GM12878 (cell line): Measurements from ENCODE around the gene TMEM235. TPM values are rescaled to one million over a fixed set of nuclear protein-coding genes. Genes with fewer than 3 reads are reported as not detected.

Source experiments
- ATAC-seq: fragments of 200-7000 bp; cut with Tn5 transposase; 3 replicates; pipeline ENCODE4 v1.9.1; 2020; ENCODE audit warnings: mild to moderate bottlenecking, moderate library complexity
- BruUV-seq: library from RNA; stranded (reverse); fragments of 400-500 nt; replicated peaks from 2 replicates; lab custom pipeline; 2021; lab: Mats Ljungman, UMichigan
- CTCF ChIA-PET: fragments of 300-600 bp; sonication (Branson Sonifier 250); formaldehyde crosslinking; extraction: SDS; loops from one replicate; lab custom pipeline; 2021; ENCODE audit warnings: inconsistent platforms; lab: Yijun Ruan, JAX
- POLR2A ChIA-PET: fragments of 350-600 bp; formaldehyde crosslinking; extraction: SDS; loops from one replicate; lab custom pipeline; 2021; ENCODE audit warnings: inconsistent platforms; lab: Charles Lee
- RAD21 ChIA-PET: fragments of 300-600 bp; sonication (Branson Sonifier 250); formaldehyde crosslinking; loops from one replicate; lab custom pipeline; 2023; ENCODE audit warnings: antibody characterized with exemption; ENCODE audit not compliant: unreplicated experiment; lab: Charles Lee
- SMC1A ChIA-PET: fragments of 300-600 bp; sonication (Branson Sonifier 250); formaldehyde crosslinking; loops from one replicate; lab custom pipeline; 2023; ENCODE audit not compliant: unreplicated experiment, uncharacterized antibody; lab: Charles Lee
- DNase-seq: peaks from one replicate; pipeline ENCODE4 v3.0.0-alpha.2; 2011; ENCODE audit warnings: low read depth, low spot score
- FAIRE-seq: peaks from 3 replicates; lab custom pipeline; 2011; peaks lifted over from hg19 to GRCh38; lab: Jason Lieb, UNC
- H2AFZ ChIP-seq: 2 replicates; pipeline ENCODE4 v1.6.0; 2011; ENCODE audit warnings: low read depth, low read length, control low read depth; ENCODE audit not compliant: control insufficient read depth
- H3K27ac ChIP-seq: 2 replicates; pipeline ENCODE4 v1.5.1; 2011; ENCODE audit warnings: control low read depth; ENCODE audit not compliant: control insufficient read depth, insufficient read depth
- H3K27me3 ChIP-seq, 2 experiments: replicated peaks in 1 of 2; 2 replicates each; pipeline versions ENCODE4 v1.6.0 to v1.6.1; 2011; ENCODE audit warnings: low read length in 1 of 2; ENCODE audit not compliant: control insufficient read depth in 2 of 2, insufficient read depth in 2 of 2
- H3K36me3 ChIP-seq, 2 experiments: 2 replicates each; pipeline ENCODE4 v1.5.1; 2011; ENCODE audit warnings: low read length in 1 of 2; ENCODE audit not compliant: control insufficient read depth in 2 of 2, insufficient read depth in 2 of 2
- H3K4me1 ChIP-seq: 2 replicates; pipeline ENCODE4 v1.6.1; 2011; ENCODE audit warnings: mild to moderate bottlenecking, low read length, moderate library complexity, mixed read lengths; ENCODE audit not compliant: control insufficient read depth, insufficient read depth
- H3K4me2 ChIP-seq: 2 replicates; pipeline ENCODE4 v1.6.0; 2011; ENCODE audit warnings: control low read depth; ENCODE audit not compliant: control insufficient read depth, insufficient read depth
- H3K4me3 ChIP-seq: fragments of 200-600 bp; sonication (generic); 2 replicates; pipeline ENCODE4 v1.5.1; 2016
- H3K79me2 ChIP-seq: 2 replicates; pipeline ENCODE4 v1.6.0; 2011; ENCODE audit warnings: low read length; ENCODE audit not compliant: control insufficient read depth, insufficient read depth
- H3K9ac ChIP-seq: 2 replicates; pipeline ENCODE4 v1.8.0; 2011; ENCODE audit warnings: low read length, control low read depth, mixed read lengths; ENCODE audit not compliant: control insufficient read depth, insufficient read depth
- H3K9me3 ChIP-seq: replicated peaks from 3 replicates; pipeline ENCODE4 v1.5.1; 2011; ENCODE audit warnings: mild to moderate bottlenecking, low read length; ENCODE audit not compliant: control insufficient read depth, insufficient read depth
- H4K20me1 ChIP-seq: 2 replicates; pipeline ENCODE4 v1.6.0; 2011; ENCODE audit not compliant: control insufficient read depth, insufficient read depth
- BHLHE40 ChIP-seq, 2 experiments: fragments of 450-650 bp in 1 of 2; IDR thresholded peaks; 2 replicates each; pipeline ENCODE4 v1.6.1; 2011 to 2017; ENCODE audit warnings: low read depth in 2 of 2, borderline replicate concordance in 1 of 2, improper control_type of control experiment in 1 of 2, low read length in 1 of 2, mild to moderate bottlenecking in 1 of 2
- JUNB ChIP-seq: IDR thresholded peaks from 2 replicates; pipeline ENCODE4 v1.6.1; 2016; ENCODE audit warnings: antibody characterized with exemption, mild to moderate bottlenecking
- RELA ChIP-seq: fragments of 450-650 bp; IDR thresholded peaks from 2 replicates; pipeline ENCODE4 v1.8.0; 2014; ENCODE audit warnings: borderline replicate concordance; ENCODE audit not compliant: partially characterized antibody
- SMAD5 ChIP-seq: IDR thresholded peaks from 2 replicates; pipeline ENCODE4 v1.6.1; 2016; ENCODE audit warnings: antibody characterized with exemption, low read depth
- SREBF1 ChIP-seq: IDR thresholded peaks from 2 replicates; pipeline ENCODE4 v1.6.1; 2012; ENCODE audit warnings: mild to moderate bottlenecking, low read length
- ZNF622 ChIP-seq: fragments of 450-650 bp; IDR thresholded peaks from 2 replicates; pipeline ENCODE4 v1.6.1; 2017; ENCODE audit warnings: mild to moderate bottlenecking, inconsistent platforms
- WGBS: methylation state at CpG from one replicate; pipeline ENCODE4 v1.1.6; 2016; ENCODE audit warnings: low lambda C conversion rate; ENCODE audit not compliant: insufficient replicate concordance, insufficient coverage; ENCODE audit errors: missing lambda C conversion rate; 5-methylcytosine and 5-hydroxymethylcytosine counted together
- in situ Hi-C: fragments of 300-500 bp; cut with MboI; formaldehyde crosslinking; loops from 9 replicates; pipeline ENCODE4 v1.14.3; 2018; ENCODE audit warnings: mixed read lengths
- intact Hi-C: fragments of 100-400 bp; cut with micrococcal nuclease; formaldehyde crosslinking; loops from one replicate; pipeline ENCODE4 v1.14.2; 2022; ENCODE audit not compliant: unreplicated experiment
- polyA plus RNA-seq, 11 experiments: library from polyadenylated mRNA; depleted of rRNA in 4 of 11; unstranded in 6 of 11; stranded (reverse) in 5 of 11; fragments of >200 nt; fragmentation: Nextera tagmentation in 4 of 11; fragmentation: Illumina TruSeq in 1 of 11; extraction: Ambion mirVana in 4 of 11; extraction: Trizol in 1 of 11; gene quantifications; 1 replicate in 1 of 11; 2 replicates in 10 of 11; pipeline versions ENCODE4 v1.2.1 to v1.2.3, GENCODE V29; 2011 to 2016; ENCODE audit warnings: inconsistent platforms in 2 of 11, missing spikeins in 2 of 11, low read depth in 1 of 11
- total RNA-seq, 4 experiments: library from RNA; depleted of rRNA in 3 of 4; stranded (reverse); fragments of >200 nt in 3 of 4; fragmentation: Illumina TruSeq in 1 of 4; extraction: Trizol in 1 of 4; gene quantifications; 2 replicates each; pipeline versions ENCODE4 v1.2.1 to v1.2.3, GENCODE V29; 2013 to 2021
- TF ChIP-seq, protein P1 (sequence below): fragments of 450-650 bp; IDR thresholded peaks from 2 replicates; pipeline ENCODE4 v1.6.1; 2017; ENCODE audit warnings: mild to moderate bottlenecking
- TF ChIP-seq, protein P2 (sequence below): fragments of 450-650 bp; IDR thresholded peaks from 2 replicates; pipeline ENCODE4 v1.6.1; 2018; ENCODE audit warnings: borderline replicate concordance, mild to moderate bottlenecking; ENCODE audit not compliant: partially characterized antibody
- TF ChIP-seq, protein P3 (sequence below): fragments of 450-650 bp; IDR thresholded peaks from 2 replicates; pipeline ENCODE4 v1.6.1; 2017; ENCODE audit warnings: mild to moderate bottlenecking, low read depth, inconsistent platforms; ENCODE audit not compliant: poor library complexity, severe bottlenecking

Gene TMEM235
- total and polyA plus RNA-seq, 10 of the 15 experiments (the other 5 are each of a cell fraction or from before 2014, with no cell fraction given), result not detected

DNA sequence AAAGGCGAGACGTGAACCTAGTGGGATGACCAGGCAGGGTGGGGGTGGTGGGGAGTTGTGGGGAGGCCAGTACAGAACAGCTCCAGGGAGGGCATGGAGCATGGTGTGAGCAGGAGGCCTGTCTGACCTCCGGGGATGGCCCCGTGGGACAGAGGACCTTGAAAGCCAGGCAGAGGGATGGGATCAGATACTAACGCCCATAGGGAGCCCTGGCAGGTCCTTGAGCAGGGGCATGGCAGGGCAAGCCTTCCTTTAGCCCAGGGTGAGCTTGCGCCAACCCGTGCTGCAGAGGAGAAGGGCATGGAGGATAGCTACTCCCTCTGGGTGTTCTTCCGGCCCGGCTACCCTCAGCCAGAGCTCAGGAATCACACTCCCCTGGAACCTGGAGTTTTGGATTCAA, 35.3 kb downstream of the TMEM235 start:
- Histone ChIP-seq H2AFZ (no peak overlapping the region), H3K79me2 (no peaks in the 10 kb centered on the region), H3K4me3 (no peak overlapping the region), H3K27me3 (peaks cover under 1 to 3% of the 10 kb centered on the region in 2 experiments; a peak in 3 of 4 replicates), H3K4me1 (peaks cover 8% of the 10 kb centered on the region), H3K9ac (no peak overlapping the region)
- ChIA-PET RAD21 (no interaction called here), POLR2A (no interaction called here), CTCF (no interaction called here)
- WGBS, result 37% methylated on average over 8 of the region's 9 CpGs
- in situ Hi-C loops, result no loop called here
- TF ChIP-seq BHLHE40 (IDR thresholded peaks at IDR 0.05; ENCODE audit: borderline replicate concordance in 1 of 2, low read depth in 2 of 2, low read length in 1 of 2) (no peak), RELA (no peak)
- TF ChIP-seq, protein P1, sequence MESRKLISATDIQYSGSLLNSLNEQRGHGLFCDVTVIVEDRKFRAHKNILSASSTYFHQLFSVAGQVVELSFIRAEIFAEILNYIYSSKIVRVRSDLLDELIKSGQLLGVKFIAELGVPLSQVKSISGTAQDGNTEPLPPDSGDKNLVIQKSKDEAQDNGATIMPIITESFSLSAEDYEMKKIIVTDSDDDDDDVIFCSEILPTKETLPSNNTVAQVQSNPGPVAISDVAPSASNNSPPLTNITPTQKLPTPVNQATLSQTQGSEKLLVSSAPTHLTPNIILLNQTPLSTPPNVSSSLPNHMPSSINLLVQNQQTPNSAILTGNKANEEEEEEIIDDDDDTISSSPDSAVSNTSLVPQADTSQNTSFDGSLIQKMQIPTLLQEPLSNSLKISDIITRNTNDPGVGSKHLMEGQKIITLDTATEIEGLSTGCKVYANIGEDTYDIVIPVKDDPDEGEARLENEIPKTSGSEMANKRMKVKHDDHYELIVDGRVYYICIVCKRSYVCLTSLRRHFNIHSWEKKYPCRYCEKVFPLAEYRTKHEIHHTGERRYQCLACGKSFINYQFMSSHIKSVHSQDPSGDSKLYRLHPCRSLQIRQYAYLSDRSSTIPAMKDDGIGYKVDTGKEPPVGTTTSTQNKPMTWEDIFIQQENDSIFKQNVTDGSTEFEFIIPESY, result no peak
- TF ChIP-seq, all 136 proteins: peak for 0
- ATAC-seq (no peak), DNase-seq (no peak), FAIRE-seq (no peak)
- SMC1A ChIA-PET, result no interaction called here
- Histone ChIP-seq H3K27ac (no peak overlapping the region), H3K9me3 (no peaks in the 10 kb centered on the region), H3K36me3 (no peaks in the 10 kb centered on the region), H4K20me1 (no peaks in the 10 kb centered on the region), H3K4me2 (no peak overlapping the region)
- intact Hi-C loops, result no loop called here
- no TSS peak for BruUV-seq

DNA sequence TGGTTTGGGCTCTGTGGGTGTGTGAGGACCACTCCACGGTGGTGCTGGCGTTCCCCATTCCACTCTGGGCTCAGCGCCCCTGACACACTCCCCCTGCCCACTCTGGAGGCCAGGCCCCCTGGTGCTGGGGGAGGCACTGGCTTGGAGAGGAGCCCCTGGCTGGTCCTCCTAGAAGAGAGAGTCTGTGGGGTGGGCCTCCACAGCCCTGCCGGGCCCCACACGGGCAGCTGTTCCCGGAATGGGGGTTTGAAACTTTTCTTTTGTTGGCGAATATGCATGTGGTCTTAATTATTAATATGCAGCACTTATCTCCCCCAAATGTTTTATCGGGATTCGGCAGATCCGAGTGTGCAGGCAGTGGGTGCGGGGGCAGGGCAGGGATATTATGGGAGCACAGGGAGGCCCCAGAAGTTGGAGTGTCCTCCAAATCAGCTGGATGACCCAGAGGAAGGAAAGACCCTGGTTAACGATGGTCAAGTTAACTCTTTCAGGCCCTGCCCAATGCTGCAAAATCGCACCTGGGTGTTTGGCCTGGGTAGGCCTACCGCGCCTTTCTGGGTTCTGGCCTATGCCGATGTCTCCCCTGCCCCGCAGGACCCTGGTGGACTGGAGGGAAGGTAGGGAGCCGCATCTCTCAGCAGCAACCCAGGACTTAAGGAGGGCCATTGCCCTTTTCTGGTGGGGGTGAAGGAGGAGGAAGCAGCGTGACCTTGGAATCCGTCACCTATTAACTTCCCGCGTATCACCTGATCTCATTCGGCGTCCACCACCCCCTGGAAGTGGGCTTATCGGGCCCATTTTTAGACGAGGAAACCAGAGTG, 36.0 kb downstream of the TMEM235 start:
- intact Hi-C loops (no loop called here), in situ Hi-C loops (no loop called here)
- WGBS, result 70% methylated on average over 24 of the region's 26 CpGs
- DNase-seq (no peak), FAIRE-seq (no peak), ATAC-seq (no peak)
- Histone ChIP-seq H3K9ac (no peak overlapping the region), H3K79me2 (no peaks in the 10 kb centered on the region), H3K36me3 (no peaks in the 10 kb centered on the region), H3K27ac (no peak overlapping the region), H3K9me3 (no peaks in the 10 kb centered on the region), H3K4me2 (no peak overlapping the region), H4K20me1 (no peaks in the 10 kb centered on the region), H2AFZ (no peak overlapping the region), H3K27me3 (peaks cover 2 to 3% of the 10 kb centered on the region in 2 experiments; a peak in 3 of 4 replicates), H3K4me1 (peaks cover 11% of the 10 kb centered on the region), H3K4me3 (no peak overlapping the region)
- CTCF ChIA-PET, result no interaction called here
- no TSS peak for BruUV-seq
- POLR2A ChIA-PET, result no interaction called here
- RAD21 ChIA-PET, result no interaction called here
- SMC1A ChIA-PET, result no interaction called here
- TF ChIP-seq, protein P2, sequence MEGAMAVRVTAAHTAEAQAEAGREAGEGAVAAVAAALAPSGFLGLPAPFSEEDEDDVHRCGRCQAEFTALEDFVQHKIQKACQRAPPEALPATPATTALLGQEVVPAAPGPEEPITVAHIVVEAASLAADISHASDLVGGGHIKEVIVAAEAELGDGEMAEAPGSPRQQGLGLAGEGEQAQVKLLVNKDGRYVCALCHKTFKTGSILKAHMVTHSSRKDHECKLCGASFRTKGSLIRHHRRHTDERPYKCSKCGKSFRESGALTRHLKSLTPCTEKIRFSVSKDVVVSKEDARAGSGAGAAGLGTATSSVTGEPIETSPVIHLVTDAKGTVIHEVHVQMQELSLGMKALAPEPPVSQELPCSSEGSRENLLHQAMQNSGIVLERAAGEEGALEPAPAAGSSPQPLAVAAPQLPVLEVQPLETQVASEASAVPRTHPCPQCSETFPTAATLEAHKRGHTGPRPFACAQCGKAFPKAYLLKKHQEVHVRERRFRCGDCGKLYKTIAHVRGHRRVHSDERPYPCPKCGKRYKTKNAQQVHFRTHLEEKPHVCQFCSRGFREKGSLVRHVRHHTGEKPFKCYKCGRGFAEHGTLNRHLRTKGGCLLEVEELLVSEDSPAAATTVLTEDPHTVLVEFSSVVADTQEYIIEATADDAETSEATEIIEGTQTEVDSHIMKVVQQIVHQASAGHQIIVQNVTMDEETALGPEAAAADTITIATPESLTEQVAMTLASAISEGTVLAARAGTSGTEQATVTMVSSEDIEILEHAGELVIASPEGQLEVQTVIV, result no peak
- TF ChIP-seq, protein P3, sequence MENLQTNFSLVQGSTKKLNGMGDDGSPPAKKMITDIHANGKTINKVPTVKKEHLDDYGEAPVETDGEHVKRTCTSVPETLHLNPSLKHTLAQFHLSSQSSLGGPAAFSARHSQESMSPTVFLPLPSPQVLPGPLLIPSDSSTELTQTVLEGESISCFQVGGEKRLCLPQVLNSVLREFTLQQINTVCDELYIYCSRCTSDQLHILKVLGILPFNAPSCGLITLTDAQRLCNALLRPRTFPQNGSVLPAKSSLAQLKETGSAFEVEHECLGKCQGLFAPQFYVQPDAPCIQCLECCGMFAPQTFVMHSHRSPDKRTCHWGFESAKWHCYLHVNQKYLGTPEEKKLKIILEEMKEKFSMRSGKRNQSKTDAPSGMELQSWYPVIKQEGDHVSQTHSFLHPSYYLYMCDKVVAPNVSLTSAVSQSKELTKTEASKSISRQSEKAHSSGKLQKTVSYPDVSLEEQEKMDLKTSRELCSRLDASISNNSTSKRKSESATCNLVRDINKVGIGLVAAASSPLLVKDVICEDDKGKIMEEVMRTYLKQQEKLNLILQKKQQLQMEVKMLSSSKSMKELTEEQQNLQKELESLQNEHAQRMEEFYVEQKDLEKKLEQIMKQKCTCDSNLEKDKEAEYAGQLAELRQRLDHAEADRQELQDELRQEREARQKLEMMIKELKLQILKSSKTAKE, result no peak
- TF ChIP-seq JUNB, result no peak
- no peak for TF ChIP-seq SMAD5
- TF ChIP-seq ZNF622, result no peak
- no peak for TF ChIP-seq SREBF1
